Neural cell (in vitro differentiated cells): ENCODE data around the gene CTAGE1.

Experiments
- CTCF ChIP-seq: fragments of 450-650 bp; IDR thresholded peaks from 2 replicates; pipeline ENCODE4 v1.5.1; 2014; ENCODE audit warnings: antibody characterized with exemption, mild to moderate bottlenecking, moderate library complexity; ENCODE audit not compliant: poor library complexity, severe bottlenecking
- EZH2 ChIP-seq: fragments of 200-600, 300-800 bp; shearing (Covaris generic), sonication (generic); IDR thresholded peaks from 2 replicates; pipeline ENCODE4 v1.6.1; 2014; ENCODE audit warnings: antibody characterized with exemption, low read length, borderline replicate concordance, mild to moderate bottlenecking; ENCODE audit not compliant: insufficient read depth, poor library complexity, severe bottlenecking
- POLR2AphosphoS5 ChIP-seq: IDR thresholded peaks from 2 replicates; pipeline ENCODE4 v1.6.1; 2012
- REST ChIP-seq: IDR thresholded peaks from 2 replicates; pipeline ENCODE4 v1.6.1; 2012; ENCODE audit warnings: borderline replicate concordance
- SMC3 ChIP-seq: fragments of 450-650 bp; conservative IDR thresholded peaks from 2 replicates; pipeline ENCODE4 v1.6.1; 2014; ENCODE audit warnings: antibody characterized with exemption, mild to moderate bottlenecking, moderate library complexity; ENCODE audit not compliant: poor library complexity
- TAF1 ChIP-seq: IDR thresholded peaks from 2 replicates; pipeline ENCODE4 v1.6.1; 2012; ENCODE audit warnings: low read depth

- TF ChIP-seq SMC3 = no peak
- no peak for TF ChIP-seq REST
- no peak for TF ChIP-seq CTCF
- TF ChIP-seq POLR2AphosphoS5 = no peak
- TF ChIP-seq TAF1 = no peak
- TF ChIP-seq EZH2 = no peak
Observed at GRCh38 chr18:22457524-22457923, 39.8 kb upstream of the CTAGE1 start.
